ENCODE results near the gene PRELID2.
"Not testable (repeated sequence)": the region's sequence is repeated elsewhere in the genome, so short reads cannot be mapped to it uniquely, and the experiment has no call there.

Gene PRELID2

DNA sequence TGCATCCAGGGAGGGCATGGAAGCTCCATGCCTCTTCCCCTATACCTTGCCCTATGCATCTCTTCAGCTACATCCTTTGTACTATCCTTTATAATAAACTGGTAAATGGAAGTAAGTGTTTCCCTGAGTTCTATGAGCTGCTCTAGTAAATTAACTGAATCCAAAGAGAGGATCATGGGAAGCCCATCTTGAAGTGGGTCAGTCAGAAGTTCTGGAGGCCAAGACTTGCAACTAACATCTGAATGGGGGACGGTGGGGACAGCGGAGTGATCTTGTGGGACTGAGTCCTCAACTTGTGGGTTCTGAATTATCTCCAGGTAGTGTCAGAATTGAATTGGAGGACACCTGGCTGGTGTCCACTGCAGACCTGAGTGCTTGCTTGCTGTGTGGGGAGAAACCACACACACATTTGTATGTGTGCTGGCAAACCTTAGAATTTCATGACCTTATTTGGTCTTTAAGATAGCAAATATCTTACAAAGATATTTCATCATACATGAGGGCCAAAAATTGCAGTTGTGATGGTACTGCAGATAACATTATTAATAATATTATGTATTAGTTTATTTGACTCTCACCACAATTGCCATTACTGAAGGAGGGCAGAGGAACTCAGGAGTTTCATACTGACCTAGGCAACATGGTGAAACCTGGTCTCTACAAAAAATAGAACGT, 5.5 kb upstream of the PRELID2 start:
- DNase-seq (ENCODE audit: low read depth): no peak
- no peak overlapping the region for H3K4me3 ChIP-seq (ENCODE audit: low read depth, low read length)
- TF ChIP-seq, protein P1, sequence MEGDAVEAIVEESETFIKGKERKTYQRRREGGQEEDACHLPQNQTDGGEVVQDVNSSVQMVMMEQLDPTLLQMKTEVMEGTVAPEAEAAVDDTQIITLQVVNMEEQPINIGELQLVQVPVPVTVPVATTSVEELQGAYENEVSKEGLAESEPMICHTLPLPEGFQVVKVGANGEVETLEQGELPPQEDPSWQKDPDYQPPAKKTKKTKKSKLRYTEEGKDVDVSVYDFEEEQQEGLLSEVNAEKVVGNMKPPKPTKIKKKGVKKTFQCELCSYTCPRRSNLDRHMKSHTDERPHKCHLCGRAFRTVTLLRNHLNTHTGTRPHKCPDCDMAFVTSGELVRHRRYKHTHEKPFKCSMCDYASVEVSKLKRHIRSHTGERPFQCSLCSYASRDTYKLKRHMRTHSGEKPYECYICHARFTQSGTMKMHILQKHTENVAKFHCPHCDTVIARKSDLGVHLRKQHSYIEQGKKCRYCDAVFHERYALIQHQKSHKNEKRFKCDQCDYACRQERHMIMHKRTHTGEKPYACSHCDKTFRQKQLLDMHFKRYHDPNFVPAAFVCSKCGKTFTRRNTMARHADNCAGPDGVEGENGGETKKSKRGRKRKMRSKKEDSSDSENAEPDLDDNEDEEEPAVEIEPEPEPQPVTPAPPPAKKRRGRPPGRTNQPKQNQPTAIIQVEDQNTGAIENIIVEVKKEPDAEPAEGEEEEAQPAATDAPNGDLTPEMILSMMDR (IDR thresholded peaks at IDR 0.05; ENCODE audit: low read depth, low read length, missing control alignments): no peak

DNA sequence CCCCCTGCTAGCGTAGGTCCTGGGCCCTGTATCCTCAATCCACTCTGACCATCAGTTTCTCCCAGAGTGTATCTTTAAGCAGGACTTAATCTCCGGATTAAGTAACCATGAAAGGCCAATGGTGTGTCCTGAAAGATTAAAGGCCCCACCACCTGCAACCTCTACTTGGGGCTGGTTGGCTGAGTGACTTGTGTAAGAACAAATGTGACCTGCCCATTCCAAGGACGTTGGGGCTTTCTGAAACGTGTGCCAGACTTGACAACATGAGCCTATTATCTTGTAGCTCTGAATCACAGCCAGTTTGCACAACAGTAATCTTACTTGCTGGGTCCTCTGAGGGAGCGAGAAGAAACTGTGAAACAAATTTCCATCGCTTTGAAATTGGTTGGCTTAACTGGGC, 3.1 kb upstream of the PRELID2 start:
- TF ChIP-seq, protein P1 (IDR thresholded peaks at IDR 0.05; ENCODE audit: low read depth, low read length, missing control alignments): no peak
- no peak overlapping the region for H3K4me3 ChIP-seq (ENCODE audit: low read depth, low read length)
- no peak for DNase-seq (ENCODE audit: low read depth)

DNA sequence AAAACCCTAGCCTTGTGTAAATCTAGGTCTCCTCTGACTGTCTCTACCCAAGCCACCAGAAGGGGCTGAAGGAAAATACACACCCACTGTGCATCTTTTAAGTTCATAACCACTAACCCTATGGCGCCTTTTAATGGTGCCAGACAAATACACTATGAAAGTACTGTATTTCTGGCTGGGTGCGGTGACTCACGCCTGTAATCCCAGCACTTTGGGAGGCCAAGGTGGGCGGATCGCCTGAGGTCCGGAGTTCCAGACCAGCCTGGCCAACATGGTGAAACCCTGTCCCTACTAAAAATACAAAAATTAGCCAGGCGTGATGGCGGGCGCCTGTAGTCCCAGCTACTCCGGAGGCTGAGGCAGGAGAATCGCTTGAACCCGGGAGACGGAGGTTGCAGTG, 1.1 kb upstream of the PRELID2 start:
- not testable (repeated sequence) for DNase-seq (ENCODE audit: low read depth); H3K4me3 ChIP-seq (ENCODE audit: low read depth, low read length)

DNA sequence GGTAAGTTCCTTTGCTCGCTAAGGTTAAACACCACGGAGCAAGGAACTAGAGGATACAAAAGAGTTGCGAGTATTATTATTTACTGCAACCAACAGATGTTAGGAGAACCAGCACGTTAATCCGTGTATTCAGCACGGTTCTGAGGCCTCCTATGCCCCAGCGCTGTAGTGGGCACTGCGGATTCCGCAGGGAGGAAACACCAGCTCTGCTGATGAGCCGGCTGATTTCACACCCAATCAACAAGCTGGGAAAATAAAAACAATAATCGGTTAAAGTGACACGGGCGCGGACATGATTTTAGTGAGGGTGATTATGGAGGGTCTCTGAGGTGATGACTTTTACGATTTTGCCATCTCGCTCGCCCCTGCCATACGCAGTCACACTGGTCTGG, 702 bp upstream of the PRELID2 start:
- TF ChIP-seq, protein P1 (IDR thresholded peaks at IDR 0.05; ENCODE audit: low read depth, low read length, missing control alignments): no peak
- no peak for DNase-seq (ENCODE audit: low read depth)
- peak overlapping the region; percentile 59 for H3K4me3 ChIP-seq (ENCODE audit: low read depth, low read length)

DNA sequence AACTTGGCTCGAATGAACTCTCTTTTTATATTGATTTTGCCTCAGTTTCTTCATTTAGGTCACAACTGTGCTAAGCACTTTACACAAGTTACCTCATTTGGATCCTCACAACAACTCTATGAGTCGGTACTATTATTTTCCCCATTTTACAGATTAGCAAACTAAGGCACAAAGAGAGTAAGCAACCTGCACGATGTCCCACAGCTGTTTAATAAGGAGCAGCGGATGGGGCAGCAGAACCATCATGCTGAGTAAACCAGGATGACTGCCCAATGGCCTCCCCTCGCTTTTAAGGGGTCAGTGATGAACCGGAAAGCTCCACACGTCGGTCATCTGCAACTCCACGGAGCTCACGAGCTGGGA, 607 bp downstream of the PRELID2 start:
- no peak for DNase-seq (ENCODE audit: low read depth)
- TF ChIP-seq, protein P1 (IDR thresholded peaks at IDR 0.05; ENCODE audit: low read depth, low read length, missing control alignments): no peak
- H3K4me3 ChIP-seq (ENCODE audit: low read depth, low read length): peak overlapping the region; percentile 59

DNA sequence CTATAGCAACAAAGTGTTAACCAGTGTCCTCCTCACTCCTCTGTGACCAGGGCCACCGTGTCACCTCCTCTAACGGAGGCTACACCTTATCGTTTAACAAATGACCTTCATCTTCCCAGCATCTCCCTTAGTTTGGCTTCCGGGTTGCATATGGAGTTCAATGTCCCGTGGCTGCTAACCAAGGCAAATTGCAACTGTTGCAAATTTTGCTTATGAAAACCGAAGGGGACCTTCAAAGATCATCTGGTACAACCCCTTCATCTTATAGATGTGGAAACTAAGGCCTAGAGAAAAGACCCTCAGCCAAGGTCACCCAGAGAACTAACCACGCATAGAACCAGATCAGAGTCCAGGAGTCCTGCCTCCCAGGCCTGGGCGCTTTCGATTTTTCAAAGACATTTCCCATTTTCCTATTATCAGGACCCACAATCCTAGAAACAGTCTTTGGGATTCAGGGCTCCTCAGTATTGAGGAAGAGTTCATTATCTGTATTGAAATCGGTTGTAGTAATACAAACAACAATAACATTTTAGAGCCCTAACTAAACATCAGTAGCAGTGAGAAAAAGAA, 1.4 kb downstream of the PRELID2 start:
- H3K4me3 ChIP-seq (ENCODE audit: low read depth, low read length): no peak overlapping the region
- TF ChIP-seq, protein P1 (IDR thresholded peaks at IDR 0.05; ENCODE audit: low read depth, low read length, missing control alignments): no peak
- DNase-seq (ENCODE audit: low read depth): no peak

DNA sequence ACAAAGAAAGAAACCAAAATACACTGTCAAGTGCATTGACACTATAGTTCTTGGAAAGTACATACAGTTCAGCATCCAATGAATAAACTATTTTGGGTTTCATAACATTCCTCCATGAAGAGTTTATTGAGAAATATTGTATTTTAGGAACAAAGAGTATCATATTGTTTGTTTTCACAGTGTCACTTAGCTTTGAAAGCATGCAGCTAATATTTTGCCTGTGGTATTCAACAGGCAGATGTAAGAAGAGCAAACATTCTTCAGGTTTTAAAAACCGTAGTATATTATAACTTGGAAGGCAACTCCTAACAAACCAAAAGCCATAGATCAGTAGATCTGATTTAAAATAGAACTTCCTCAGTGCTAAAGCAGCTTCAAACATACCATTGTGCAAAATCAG, 4.5 kb downstream of the PRELID2 start:
- DNase-seq (ENCODE audit: low read depth): no peak
- H3K4me3 ChIP-seq (ENCODE audit: low read depth, low read length): no peak overlapping the region
- TF ChIP-seq, protein P1 (IDR thresholded peaks at IDR 0.05; ENCODE audit: low read depth, low read length, missing control alignments): no peak
